Inferior parietal cortex (tissue), 1 donor: ENCODE results near the gene TTC27.
"Not testable (repeated sequence)": the region's sequence is repeated elsewhere in the genome, so short reads cannot be mapped to it uniquely, and the experiment has no call there.

Experiments used
- DNase-seq: peaks from one replicate; pipeline ENCODE4 v3.0.0-alpha.2; 2016; ENCODE audit errors: extremely low spot score

The TTC27 gene

DNA sequence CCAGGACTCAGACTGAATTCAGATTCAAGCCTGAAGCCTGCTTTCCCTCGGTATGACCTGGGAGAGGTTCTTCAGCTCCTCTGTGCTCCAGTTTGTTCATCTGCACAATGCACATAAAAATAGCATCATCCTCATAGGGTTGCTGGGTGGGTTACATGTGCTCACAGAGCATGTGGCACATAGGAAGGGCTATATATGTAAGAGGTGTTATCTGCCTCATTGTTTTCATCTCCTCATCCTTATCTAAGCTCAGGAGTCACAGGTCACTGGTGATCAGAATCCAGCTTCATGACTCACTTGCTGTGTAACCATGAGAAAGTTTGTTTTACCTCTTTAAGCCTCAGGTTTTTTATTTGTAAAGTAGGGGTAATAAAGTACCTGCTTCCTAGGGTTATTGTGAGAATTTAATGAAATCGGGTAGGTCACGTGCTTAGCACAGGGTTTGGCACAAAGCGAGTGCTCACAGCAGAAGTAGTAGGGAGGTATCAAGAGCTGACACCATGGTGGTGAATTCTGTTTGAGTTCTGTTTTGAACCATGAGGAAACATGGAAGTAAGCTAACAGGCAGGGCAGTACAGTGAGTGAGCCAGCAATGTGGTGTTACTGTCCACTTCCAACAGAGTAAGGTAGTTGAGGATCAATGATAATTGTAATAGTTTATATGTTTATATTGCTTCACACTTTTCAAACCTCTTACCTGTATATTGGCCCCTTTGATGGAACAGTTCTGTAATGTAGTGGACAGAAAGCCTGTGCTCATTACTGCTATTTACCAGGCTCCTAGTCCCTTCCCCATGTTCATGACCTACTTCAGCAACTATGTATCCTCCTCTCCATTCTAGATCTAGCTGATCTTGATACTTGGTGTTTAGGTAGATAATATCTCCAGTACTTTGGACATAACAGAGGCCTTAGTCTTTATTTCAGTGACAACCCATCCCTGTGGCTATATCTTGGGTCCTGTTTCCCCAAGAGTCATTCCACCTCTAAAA, 177.6 kb downstream of the TTC27 start:
- no peak for DNase-seq

DNA sequence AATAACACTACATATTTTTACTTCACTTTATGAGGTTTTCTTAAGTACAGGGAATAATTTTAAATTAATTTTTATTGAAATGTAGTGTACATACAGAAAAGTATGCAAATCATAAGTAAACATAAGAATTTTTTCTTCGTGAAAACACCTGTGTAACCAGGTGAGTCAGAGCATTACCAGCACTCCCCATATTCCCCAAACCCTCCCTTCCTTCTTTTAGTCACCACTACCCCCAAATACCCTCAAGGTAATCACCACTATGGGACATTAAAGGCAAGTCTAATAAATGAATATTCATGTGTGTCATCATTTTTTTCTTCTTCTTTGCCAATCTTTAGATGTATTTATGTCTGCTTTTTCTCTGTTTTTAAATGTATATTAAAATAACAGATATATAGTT, 179.0 kb downstream of the TTC27 start:
- DNase-seq, result no peak

DNA sequence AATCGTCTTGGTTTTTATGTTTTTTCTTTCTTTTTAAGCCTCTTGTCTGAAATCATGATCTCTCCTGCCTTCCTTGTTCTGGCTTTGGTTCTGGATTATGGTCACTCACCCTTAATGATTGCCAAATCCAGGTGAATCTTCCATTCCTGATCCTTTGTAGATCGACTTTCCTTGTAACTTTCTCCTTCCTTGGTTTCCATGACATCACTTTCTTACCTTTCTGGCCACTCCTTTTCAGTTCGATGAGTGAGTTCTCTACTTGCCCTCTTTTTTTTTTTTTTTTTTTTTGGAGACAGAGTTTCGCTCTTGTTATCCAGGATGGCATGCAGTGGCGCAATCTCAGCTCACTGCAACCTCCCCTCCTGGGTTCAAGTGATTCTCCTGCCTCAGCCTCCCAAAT, 179.8 kb downstream of the TTC27 start:
- DNase-seq, result no peak

GRCh38 chr2:32810909-32811495, 183.2 kb downstream of the TTC27 start:
- no peak for DNase-seq

GRCh38 chr2:32811696-32812095, 183.8 kb downstream of the TTC27 start:
- DNase-seq, result no peak

- DNase-seq, result no peak
Observed at GRCh38 chr2:32812316-32812715, 184.5 kb downstream of the TTC27 start.

DNA sequence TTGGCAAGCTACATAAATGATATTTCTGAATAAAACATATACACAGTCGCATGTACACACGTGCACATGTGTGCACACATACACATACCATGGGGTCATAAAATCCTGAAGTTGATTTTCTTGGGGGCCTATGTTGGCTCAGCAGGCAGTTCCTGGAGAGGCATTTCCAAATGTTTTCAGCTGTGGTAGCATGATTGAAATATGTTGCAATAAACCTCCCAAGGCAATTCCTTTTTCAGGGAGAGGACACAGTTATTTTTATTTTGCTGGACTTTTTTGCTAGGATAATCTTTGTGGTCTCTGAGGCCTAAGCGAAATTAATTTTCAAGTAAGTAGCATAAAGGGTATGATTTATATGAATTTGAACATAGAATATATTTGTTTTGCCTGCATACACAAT, 192.2 kb downstream of the TTC27 start:
- no peak for DNase-seq

GRCh38 chr2:32820701-32821100, 192.9 kb downstream of the TTC27 start:
- DNase-seq, result no peak

DNA sequence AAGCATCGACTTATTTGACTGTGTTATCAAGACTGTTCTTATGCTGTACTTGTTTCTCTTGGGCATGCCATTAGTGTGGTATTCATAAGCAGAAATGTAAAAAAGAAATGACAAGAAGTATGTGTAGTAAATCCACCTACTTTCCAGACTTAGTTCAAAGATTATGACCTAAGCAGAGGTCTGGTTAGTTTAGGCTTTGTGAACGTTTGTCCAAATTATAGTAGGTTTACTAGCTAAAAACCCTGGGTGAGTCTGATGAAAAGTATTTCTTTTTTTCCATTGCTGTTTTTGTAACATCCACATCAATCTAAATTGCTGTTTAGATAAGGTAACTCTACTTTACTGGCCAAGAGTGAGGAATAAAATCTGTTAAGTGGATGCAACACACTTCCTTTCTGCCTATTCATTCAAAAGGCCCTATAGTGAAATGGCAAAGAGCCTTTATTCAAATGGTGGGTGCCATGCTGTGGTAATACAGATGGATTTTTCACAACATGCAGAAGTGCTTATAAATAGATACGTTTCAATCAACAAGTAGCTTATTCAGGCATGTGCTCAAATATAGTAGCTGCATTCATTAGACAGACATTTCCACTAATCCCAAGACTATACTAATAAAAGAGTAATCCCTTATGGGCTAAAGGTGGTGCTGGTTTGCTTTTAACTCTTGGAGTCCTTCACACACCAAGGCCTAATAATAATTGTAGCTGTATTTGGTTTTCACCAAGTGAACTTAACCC, 196.4 kb downstream of the TTC27 start:
- DNase-seq, result peak; percentile 22

GRCh38 chr2:32825291-32825712, 197.5 kb downstream of the TTC27 start:
- DNase-seq, result peak; percentile 48

DNA sequence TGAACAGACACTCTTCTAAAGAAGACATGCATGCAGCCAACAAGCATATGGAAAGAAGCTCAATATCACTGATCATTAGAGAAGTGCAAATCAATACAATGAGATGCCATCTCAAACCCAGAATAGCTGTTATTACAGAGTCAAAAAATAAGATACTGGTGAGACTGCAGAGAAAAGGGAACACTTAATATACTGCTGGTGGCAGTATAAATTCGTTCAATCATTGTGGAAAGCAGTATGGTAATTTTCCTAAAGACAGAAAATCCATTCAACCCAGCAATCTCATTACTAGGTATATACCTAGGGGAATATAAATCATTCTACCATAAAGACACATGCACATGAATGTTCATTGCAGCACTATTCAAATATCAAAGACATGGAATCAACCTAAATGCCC, 202.3 kb downstream of the TTC27 start:
- DNase-seq, result no peak

- no peak for DNase-seq
Observed at GRCh38 chr2:32832821-32833220, 205.0 kb downstream of the TTC27 start.

DNA sequence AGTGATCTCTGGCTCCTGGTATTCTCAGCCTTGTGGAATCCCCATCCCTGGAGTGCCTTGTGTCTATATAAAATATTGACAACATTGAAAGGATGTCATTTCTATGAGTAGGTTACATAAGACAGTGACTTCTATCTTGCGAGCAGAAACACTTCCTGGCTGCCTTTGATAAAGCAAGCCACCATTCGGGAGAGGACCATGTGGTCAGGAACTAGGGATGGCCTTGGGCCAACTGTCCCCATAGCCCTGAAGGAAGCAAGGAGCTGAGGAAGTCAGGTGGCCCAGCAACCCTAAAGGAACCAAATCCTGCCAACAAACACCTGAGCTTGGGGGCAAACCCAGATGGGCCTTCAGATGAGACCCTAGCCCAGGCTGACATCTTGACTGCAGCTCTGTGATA, 205.9 kb downstream of the TTC27 start:
- DNase-seq, result no peak

GRCh38 chr2:32835148-32835547, 207.3 kb downstream of the TTC27 start:
- DNase-seq, result no peak

- no peak for DNase-seq
Observed at GRCh38 chr2:32836933-32837332, 209.1 kb downstream of the TTC27 start.

DNA sequence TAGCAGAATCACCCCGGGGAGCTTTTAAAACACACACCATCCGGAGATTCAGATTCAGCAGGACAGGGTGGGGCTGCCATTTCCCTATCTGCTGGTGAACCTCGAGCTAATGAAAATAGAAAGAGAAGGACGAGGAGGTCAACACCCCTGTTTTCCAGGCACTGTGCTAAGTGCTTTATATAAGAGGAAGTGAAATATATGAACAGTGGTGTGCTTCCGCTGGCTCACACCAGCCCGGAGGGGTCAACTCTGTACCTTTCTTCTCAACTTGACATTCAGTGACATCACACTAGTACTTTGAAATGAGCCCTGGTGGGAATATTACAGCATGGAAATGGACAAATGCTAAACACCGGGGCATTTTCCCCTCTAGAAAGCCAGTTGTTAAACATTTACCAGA, 210.6 kb downstream of the TTC27 start:
- DNase-seq, result no peak

DNA sequence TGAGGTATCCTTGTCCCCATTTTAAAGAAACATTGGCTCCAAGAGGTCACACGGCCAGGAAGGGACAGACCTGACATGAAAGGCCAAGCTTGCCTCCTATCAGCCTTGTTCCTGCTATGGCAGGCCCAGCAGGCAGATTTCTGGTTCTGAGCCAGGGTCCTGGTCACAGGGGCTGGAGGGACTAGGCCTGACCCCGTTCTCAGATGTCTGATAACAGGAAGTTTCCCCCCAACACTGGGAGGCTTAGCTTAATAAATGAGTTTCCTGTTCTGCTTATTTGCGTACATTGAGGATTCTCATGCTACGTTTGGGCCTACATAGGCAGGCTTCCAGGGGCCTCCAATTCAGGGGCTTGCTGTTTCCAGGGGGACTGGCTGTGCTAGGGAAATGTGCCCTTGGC, 211.1 kb downstream of the TTC27 start:
- no peak for DNase-seq

- no peak for DNase-seq
Observed at GRCh38 chr2:32841931-32842898, 214.4 kb downstream of the TTC27 start.

- no peak for DNase-seq
Observed at GRCh38 chr2:32843699-32844098, 215.8 kb downstream of the TTC27 start.

DNA sequence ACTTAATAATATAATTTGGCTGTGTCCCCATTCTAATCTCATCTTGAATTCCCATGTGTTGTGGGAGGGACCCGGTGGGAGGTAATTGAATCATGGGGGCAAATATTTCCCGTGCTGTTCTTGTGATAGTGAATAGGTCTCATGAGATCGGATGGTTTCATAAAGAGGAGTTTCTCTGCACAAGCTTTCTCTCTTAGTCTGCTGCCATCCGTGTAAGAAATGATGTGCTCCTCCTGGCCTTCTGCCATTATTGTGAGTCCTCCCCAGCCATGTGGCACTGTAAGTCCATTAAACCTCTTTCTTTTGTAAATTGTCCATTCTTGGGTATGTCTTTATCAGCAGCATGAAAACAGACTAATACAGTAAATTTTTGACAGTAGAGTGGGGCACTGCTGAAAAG, 216.4 kb downstream of the TTC27 start:
- DNase-seq, result no peak

DNA sequence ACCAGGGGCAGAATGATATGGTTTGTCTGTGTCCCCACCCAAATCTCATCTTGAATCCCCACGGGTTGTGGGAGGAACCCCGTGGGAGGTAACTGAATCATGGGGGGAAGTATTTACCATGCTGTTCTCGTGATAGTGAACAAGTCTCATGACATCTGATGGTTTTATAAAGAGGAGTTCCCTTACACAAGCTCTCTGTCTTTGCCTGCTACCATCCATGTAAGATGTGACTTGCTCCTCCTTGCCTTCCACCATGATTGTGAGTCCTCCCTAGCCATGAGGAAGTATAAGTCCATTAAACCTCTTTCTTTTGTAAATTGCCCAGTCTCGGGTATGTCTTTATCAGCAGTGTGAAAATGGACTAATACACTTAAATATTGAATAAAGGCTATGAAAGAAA, 218.4 kb downstream of the TTC27 start:
- not testable (repeated sequence) for DNase-seq
